Activated T-helper 2 cell treated with anti-CD3 and anti-CD28 coated beads, Interferon-gamma antibody, Interleukin-2, Interleukin-4, amounts not matched to agents 10 μg/mL and 5 μg/mL and 100 μg/mL, durations not matched to agents 14 hours and 24 hours and 36 hours (primary cell): ENCODE measurements around the gene SPTBN5. TPM values are rescaled to one million over a fixed set of nuclear protein-coding genes. Genes with fewer than 3 reads are reported as not detected.

Experiments
- DNase-seq: peaks from one replicate; pipeline ENCODE4 v3.0.0; 2021; ENCODE audit warnings: low spot score
- H3K27ac Mint-ChIP-seq: one replicate; pipeline ENCODE4 v1.8.0; 2021; ENCODE audit warnings: mixed read lengths
- H3K27me3 Mint-ChIP-seq: one replicate; pipeline ENCODE4 v1.8.0; 2021; ENCODE audit warnings: low read depth, mixed read lengths
- H3K36me3 Mint-ChIP-seq: one replicate; pipeline ENCODE4 v1.8.0; 2021; ENCODE audit warnings: low read depth, mixed read lengths
- H3K4me1 Mint-ChIP-seq: one replicate; pipeline ENCODE4 v1.8.0; 2021; ENCODE audit warnings: low read depth, mixed read lengths
- H3K4me3 Mint-ChIP-seq: one replicate; pipeline ENCODE4 v1.8.0; 2021; ENCODE audit warnings: low read depth, mild to moderate bottlenecking, moderate library complexity, mixed read lengths
- H3K9me3 Mint-ChIP-seq: one replicate; pipeline ENCODE4 v1.8.0; 2021; ENCODE audit warnings: mixed read lengths
- intact Hi-C: fragments of 100-400 bp; cut with micrococcal nuclease; formaldehyde crosslinking; loops from one replicate; pipeline ENCODE4 v1.15.1; 2023
- total RNA-seq: library from RNA; stranded (reverse); gene quantifications from 2 replicates; pipeline ENCODE4 v1.2.3, GENCODE V29; 2022

The SPTBN5 gene
- total RNA-seq, 1 donor from 2014 or later, result 0.41 TPM

- no peak for DNase-seq
- Mint-ChIP-seq H3K9me3 (no peaks in the 10 kb centered on the region), H3K27me3 (peaks cover 1% of the 10 kb centered on the region), H3K4me1 (peaks cover 12% of the 10 kb centered on the region), H3K36me3 (no peaks in the 10 kb centered on the region), H3K27ac (no peak overlapping the region), H3K4me3 (no peak overlapping the region)
- intact Hi-C loops, result no loop called here
Measured at GRCh38 chr15:41874736-41875135, 19.1 kb downstream of the SPTBN5 start.

GRCh38 chr15:41873711-41874110 is 20.1 kb downstream of the SPTBN5 start:
- no peaks in the 10 kb centered on the region for H3K27me3 Mint-ChIP-seq
- H3K4me1 Mint-ChIP-seq, result peaks cover 12% of the 10 kb centered on the region
- no peak overlapping the region for H3K27ac Mint-ChIP-seq
- no peak for DNase-seq
- H3K4me3 Mint-ChIP-seq, result no peak overlapping the region
- H3K36me3 Mint-ChIP-seq, result no peaks in the 10 kb centered on the region
- intact Hi-C loops, result no loop called here
- no peaks in the 10 kb centered on the region for H3K9me3 Mint-ChIP-seq

DNA sequence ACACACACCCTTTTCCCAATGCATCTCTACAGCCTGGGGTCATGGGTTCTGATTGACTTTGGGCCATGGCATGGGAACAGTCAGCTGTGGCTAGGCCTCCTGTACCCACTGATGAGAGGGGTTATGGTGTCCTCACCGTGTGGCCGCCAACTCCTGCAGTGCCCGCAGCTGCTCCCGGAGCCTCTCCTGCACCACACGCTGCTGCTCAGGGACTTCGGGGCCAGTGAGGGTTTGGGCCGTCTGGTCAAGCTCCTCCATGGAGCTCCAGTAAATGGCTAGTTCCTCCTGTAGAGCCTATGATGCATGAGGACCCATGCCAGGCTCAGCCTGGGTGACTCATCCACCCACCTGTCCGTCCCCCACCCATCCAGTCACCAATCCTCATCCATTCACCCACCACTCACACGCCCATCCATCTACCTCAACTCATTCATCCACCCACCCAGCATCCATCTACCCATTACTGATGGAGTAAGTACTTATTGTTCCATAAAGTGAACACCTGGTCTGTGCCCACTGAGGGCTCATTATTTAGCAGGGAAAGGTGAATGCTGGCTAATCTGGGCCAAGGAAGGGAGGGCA is 21.6 kb downstream of the SPTBN5 start:
- H3K27me3 Mint-ChIP-seq, result no peaks in the 10 kb centered on the region
- H3K4me3 Mint-ChIP-seq, result no peak overlapping the region
- no peaks in the 10 kb centered on the region for H3K36me3 Mint-ChIP-seq
- intact Hi-C loops, result no loop called here
- H3K9me3 Mint-ChIP-seq, result no peaks in the 10 kb centered on the region
- no peak overlapping the region for H3K27ac Mint-ChIP-seq
- peaks cover 12% of the 10 kb centered on the region for H3K4me1 Mint-ChIP-seq
- no peak for DNase-seq

DNA sequence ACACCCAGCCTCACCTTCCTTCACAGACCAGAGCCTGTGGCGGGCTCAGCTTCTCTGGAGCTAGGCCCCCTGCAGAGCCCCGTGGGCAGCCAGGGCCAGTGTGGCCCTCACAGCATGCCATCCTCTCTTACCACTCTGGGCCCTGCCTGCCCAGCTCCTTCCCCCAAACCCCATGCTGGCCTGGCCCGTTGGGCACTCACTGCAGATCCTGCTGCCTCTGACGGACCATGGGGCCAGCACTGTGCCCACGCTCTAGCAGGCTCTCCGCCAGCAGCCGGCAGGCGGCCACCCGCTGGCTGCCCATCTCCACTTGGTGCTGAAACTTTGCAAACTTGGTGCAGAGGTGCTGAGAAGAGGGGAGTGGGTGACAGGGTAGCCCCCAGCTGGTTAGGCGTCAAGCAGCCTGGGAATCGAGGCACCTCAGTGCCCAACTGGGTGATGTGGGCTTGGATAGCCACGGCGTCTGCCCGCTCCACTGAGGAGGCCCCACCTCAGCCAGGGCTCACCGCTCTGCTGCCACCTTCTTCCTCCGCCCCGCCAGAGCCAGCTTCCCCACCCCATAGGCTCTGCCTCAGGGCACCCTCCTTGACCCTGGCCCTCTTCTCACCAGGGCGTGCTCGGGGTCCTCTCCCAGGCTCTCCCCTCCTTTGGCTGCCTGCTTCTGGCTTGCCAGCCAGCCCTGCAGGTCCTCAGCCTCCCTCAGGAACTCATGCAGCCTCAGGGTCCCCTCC is 22.5 kb downstream of the SPTBN5 start:
- H3K27me3 Mint-ChIP-seq, result no peaks in the 10 kb centered on the region
- no peak overlapping the region for H3K4me3 Mint-ChIP-seq
- no peaks in the 10 kb centered on the region for H3K9me3 Mint-ChIP-seq
- peak overlapping the region; percentile 73 for H3K27ac Mint-ChIP-seq
- H3K4me1 Mint-ChIP-seq, result peaks cover 12% of the 10 kb centered on the region
- no peak for DNase-seq
- intact Hi-C loops, result no loop called here
- H3K36me3 Mint-ChIP-seq, result no peaks in the 10 kb centered on the region

DNA sequence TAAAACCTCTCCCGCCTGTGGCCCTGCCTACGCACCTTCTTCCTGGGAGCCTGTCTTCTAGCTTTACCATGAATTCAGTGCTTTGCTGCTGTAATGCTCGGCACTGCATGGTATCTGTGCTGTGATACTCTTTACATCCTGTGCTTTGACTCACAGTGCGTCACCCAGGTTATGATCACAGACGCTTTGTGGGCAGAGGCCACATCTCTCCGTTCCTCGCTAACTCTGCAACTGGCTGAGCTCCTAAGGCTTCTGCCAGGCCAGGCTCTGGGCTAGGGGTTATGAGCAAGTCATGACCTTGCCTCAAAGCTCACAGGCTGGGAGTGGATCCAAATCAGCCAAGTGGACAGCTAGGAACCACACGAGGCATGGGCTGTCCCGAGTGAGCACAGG is 23.2 kb downstream of the SPTBN5 start:
- Mint-ChIP-seq H3K4me1 (peaks cover 12% of the 10 kb centered on the region), H3K36me3 (no peaks in the 10 kb centered on the region), H3K27ac (peak overlapping the region; percentile 73), H3K27me3 (no peaks in the 10 kb centered on the region), H3K9me3 (no peaks in the 10 kb centered on the region), H3K4me3 (no peak overlapping the region)
- intact Hi-C loops, result no loop called here
- DNase-seq, result peak; percentile 26

DNA sequence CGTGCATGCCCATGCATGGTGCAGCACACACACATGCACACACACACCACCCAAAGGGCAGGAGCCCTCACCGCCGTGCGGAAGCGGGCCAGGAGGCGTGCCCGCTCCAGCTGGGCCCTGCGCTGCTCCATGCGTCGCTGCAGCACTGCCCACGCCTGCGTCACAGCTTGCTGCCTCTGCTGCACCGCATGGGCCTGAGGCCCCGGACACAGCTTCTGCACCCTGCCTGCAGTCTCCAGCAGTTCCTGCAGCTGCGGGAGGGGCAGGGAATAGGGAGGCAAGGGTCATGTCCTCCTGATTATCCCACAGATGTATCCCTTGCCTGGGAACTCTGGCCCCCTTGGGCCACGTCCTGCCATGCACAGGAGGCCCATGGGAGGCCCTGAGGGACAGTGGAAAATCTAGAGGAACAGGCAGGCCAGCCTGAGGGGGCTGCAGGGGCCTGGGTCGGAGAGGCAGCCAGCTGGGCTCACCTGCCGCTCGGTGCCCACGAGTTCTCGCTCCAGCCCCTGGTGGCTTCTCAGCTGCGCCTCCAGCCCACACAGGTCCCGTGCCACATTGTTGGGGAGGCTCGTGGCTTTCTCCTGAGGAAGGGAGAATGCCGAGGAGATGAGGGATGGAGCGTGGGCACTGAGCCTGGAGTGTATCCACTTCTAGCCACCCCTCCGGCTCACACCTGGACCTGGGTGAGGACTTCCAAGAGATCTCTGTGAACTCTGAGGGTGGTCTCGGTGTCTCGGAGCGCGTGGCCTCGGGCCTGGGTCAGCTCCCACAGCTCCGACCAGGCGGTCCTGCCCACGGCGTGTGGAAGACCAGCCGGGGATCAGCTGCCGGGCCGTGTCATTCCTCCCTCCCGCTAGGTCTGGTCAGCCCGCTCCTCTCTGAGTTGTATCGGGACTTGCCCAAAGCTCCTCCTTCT is 23.8 kb downstream of the SPTBN5 start:
- no peaks in the 10 kb centered on the region for H3K36me3 Mint-ChIP-seq
- intact Hi-C loops, result no loop called here
- no peaks in the 10 kb centered on the region for H3K9me3 Mint-ChIP-seq
- H3K4me3 Mint-ChIP-seq, result no peak overlapping the region
- peak overlapping the region; percentile 73 for H3K27ac Mint-ChIP-seq
- peaks cover 12% of the 10 kb centered on the region for H3K4me1 Mint-ChIP-seq
- DNase-seq, result no peak
- no peaks in the 10 kb centered on the region for H3K27me3 Mint-ChIP-seq

DNA sequence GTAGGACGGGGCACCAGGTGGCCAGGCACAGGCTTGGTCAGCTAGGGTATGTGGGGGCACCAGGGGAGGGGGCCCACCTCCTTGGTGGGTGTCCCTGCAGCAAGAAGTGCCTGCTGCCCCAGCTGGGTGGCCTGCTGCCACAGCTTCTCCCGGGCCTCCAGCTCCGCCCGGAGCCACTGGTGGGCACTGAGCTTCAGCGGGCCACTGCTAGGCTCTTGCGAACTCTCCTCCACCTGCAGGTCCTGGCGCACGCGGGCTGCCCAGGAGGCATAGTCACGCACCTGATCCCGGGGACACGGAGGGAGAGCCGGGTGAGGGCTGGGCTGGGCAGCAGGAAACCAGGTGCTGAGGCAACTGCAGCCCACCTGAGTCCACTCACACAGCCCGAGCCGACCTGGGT is 25.5 kb downstream of the SPTBN5 start:
- no peaks in the 10 kb centered on the region for H3K36me3 Mint-ChIP-seq
- peaks cover 12% of the 10 kb centered on the region for H3K4me1 Mint-ChIP-seq
- no peak overlapping the region for H3K27ac Mint-ChIP-seq
- intact Hi-C loops, result no loop called here
- H3K9me3 Mint-ChIP-seq, result no peaks in the 10 kb centered on the region
- H3K27me3 Mint-ChIP-seq, result no peaks in the 10 kb centered on the region
- DNase-seq, result no peak
- H3K4me3 Mint-ChIP-seq, result no peak overlapping the region

DNA sequence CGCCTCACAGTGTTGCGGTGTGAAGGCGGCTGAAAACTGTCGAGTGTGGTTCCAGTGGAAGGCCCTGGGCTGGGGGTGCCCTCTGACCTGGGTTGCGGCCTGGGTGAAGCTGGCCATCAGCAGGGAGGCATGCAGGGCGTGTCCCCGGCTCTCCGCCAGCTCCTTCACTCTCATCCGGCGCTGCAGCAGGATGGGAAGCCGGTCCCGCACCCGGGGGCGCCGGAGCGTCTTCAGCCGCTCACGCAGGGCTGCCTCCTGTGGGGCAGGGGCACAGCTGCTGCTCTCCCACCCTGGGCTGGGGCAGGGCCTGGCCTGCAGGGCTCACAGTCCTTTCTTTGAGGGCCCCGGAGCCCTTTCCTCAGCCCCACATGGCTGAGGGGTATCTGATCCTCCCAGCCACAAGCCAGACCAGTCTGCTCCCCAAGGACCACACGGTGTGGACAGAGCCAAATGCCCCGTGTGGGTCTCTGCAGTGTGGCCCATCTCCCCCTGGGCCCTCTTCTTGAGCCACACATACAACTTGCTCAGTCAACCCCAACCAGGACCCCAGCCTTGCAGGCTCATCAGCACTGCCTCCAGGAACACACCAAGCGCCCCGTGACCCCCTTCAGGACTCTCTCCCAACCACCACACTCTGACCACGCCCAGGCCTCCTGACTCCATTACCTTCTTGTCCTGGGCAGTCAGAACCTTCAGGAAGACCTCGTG is 26.8 kb downstream of the SPTBN5 start:
- no peak for DNase-seq
- no peaks in the 10 kb centered on the region for H3K27me3 Mint-ChIP-seq
- intact Hi-C loops, result no loop called here
- H3K4me3 Mint-ChIP-seq, result no peak overlapping the region
- H3K9me3 Mint-ChIP-seq, result no peaks in the 10 kb centered on the region
- peaks cover 7% of the 10 kb centered on the region for H3K4me1 Mint-ChIP-seq
- no peaks in the 10 kb centered on the region for H3K36me3 Mint-ChIP-seq
- no peak overlapping the region for H3K27ac Mint-ChIP-seq

DNA sequence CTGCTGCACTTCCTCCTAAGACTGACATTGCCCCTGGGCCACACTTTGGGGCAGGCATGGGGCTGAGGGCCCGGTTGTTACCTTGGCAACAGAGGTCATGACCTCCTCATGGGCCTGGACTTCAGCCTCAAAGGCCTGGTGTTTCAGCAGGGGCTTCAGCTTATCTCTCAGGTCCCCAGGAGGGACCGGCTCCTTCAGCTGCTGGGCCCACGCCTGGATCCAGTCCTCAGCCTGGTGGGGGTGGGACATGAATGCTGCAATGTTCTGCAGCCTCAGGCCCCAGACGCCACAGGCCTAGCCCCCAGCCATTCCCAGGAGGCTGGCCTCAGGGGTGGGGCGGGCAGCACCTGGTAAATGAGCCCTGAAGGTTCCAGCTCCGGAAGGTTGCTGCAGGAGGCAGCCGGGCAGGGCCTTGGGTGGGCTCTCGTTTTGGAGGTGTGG is 27.6 kb downstream of the SPTBN5 start:
- peaks cover 1% of the 10 kb centered on the region for H3K27me3 Mint-ChIP-seq
- intact Hi-C loops, result no loop called here
- H3K9me3 Mint-ChIP-seq, result no peaks in the 10 kb centered on the region
- no peak for DNase-seq
- H3K4me1 Mint-ChIP-seq, result peaks cover 7% of the 10 kb centered on the region
- H3K4me3 Mint-ChIP-seq, result no peak overlapping the region
- no peaks in the 10 kb centered on the region for H3K36me3 Mint-ChIP-seq
- no peak overlapping the region for H3K27ac Mint-ChIP-seq

DNA sequence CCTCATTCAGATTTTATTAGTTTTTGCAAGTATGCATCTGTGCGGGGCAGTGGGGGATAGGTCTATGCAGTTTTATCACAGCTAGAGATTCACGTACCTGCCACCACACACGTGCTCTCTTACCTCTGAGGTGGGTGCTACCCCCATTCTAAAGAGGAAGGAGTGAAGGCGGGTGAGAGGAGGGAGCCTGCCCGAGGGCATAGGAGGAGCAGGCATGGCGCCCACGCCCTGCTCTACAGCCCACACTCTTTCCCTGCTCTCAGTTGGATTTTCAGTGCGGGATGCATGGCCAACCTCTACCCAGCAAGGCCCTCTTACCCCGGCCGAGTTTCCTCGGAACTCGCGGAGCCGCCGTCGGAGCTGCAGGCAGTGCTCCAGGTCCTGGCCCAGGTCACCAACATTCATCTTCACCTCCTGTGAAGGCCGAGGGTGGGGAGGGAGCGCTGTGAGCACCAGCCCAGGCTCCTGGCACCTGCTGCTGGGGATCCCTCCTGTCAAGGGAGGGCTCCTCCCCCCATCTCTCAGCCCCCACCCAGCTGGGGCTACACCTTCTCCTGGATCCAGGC is 28.3 kb downstream of the SPTBN5 start:
- intact Hi-C loops, result no loop called here
- no peak overlapping the region for H3K4me3 Mint-ChIP-seq
- no peaks in the 10 kb centered on the region for H3K36me3 Mint-ChIP-seq
- H3K27me3 Mint-ChIP-seq, result peaks cover 1% of the 10 kb centered on the region
- no peaks in the 10 kb centered on the region for H3K9me3 Mint-ChIP-seq
- DNase-seq, result no peak
- no peak overlapping the region for H3K27ac Mint-ChIP-seq
- H3K4me1 Mint-ChIP-seq, result peaks cover 2% of the 10 kb centered on the region

DNA sequence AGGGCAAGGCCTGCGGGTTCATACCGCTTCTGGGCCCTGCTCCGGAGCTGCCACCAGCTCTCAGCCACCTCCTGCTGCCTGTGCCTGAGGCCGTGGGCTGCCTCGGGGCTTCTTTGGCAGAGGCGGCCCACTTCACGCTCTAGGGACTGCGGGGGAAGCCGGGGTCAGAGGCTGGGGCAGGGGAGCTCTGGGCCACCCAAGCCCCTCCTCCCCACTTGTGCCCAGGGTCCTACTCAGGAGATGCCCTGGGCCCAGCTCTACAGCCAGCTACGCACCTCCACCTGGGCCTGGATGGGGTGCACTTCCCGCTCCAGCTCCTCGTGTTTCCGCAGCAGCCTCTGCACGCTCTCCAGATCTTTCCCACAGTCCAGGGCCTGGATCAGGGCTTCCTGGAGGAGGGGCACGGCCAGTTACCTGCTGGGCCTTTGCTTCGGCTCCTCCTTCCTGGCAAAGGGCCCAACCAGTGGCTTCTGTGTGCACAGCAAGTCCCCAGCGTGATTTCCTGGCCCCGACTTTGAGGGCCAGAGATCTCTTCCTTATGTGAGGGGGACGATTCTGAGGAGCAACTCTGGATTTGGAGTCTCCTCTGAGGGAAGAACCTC is 31.2 kb downstream of the SPTBN5 start:
- peaks cover 3% of the 10 kb centered on the region for H3K4me1 Mint-ChIP-seq
- no peak overlapping the region for H3K4me3 Mint-ChIP-seq
- H3K36me3 Mint-ChIP-seq, result no peaks in the 10 kb centered on the region
- H3K27ac Mint-ChIP-seq, result no peak overlapping the region
- DNase-seq, result no peak
- H3K9me3 Mint-ChIP-seq, result no peaks in the 10 kb centered on the region
- peaks cover 3% of the 10 kb centered on the region for H3K27me3 Mint-ChIP-seq
- intact Hi-C loops, result no loop called here

GRCh38 chr15:41861736-41862356 is 32.0 kb downstream of the SPTBN5 start:
- no peaks in the 10 kb centered on the region for H3K9me3 Mint-ChIP-seq
- H3K36me3 Mint-ChIP-seq, result no peaks in the 10 kb centered on the region

More at GRCh38 chr15:41861736-41862356, 32.0 kb downstream of the SPTBN5 start:
- H3K27me3 Mint-ChIP-seq, result peaks cover 3% of the 10 kb centered on the region
- H3K27ac Mint-ChIP-seq, result no peak overlapping the region
- no peak overlapping the region for H3K4me3 Mint-ChIP-seq
- intact Hi-C loops, result no loop called here
- peaks cover 3% of the 10 kb centered on the region for H3K4me1 Mint-ChIP-seq
- no peak for DNase-seq
